K562 (cell line): ENCODE results near the gene WDR45B. TPM values are rescaled to one million over a fixed set of nuclear protein-coding genes. Genes with fewer than 3 reads are reported as not detected.
A peak's percentile ranks its signal among the peaks of the same experiment; 100 is the strongest.

Experiments
- ATAC-seq: fragments of 200-7000 bp; cut with Tn5 transposase; 3 replicates; pipeline ENCODE4 v1.9.1; 2020; ENCODE audit warnings: moderate library complexity
- BruUV-seq: library from RNA; stranded (reverse); fragments of 400-500 nt; replicated peaks from 2 replicates; lab custom pipeline; 2021; lab: Mats Ljungman, UMichigan
- CTCF ChIA-PET: fragments of 300-600 bp; formaldehyde crosslinking; extraction: SDS; loops from one replicate; lab custom pipeline; 2021; ENCODE audit warnings: low intra/inter-chr PET ratio; lab: Yijun Ruan, JAX
- POLR2A ChIA-PET: fragments of 300-600, 350-650 bp; sonication (Branson Sonifier 250); formaldehyde crosslinking; extraction: SDS; loops from one replicate; lab custom pipeline; 2021; ENCODE audit warnings: antibody characterized with exemption, inconsistent platforms; lab: Yijun Ruan, JAX
- DNase-seq, 4 experiments: peaks; one replicate each; pipeline versions ENCODE4 v3.0.0 to v3.0.0-alpha.2; 2011 to 2018; ENCODE audit warnings: low spot score in 3 of 4, mixed read lengths in 3 of 4; ENCODE audit errors: extremely low read depth in 1 of 4
- FAIRE-seq: peaks from 2 replicates; lab custom pipeline; 2011; peaks lifted over from hg19 to GRCh38; lab: Jason Lieb, UNC
- H2AFZ ChIP-seq: 2 replicates; pipeline ENCODE4 v1.6.0; 2011; ENCODE audit warnings: low read depth, low read length, control low read depth, inconsistent platforms
- H3K27ac ChIP-seq: fragments of 200-600 bp; 3 replicates; pipeline ENCODE4 v1.8.0; 2011; ENCODE audit warnings: low read depth, mild to moderate bottlenecking, control low read depth, inconsistent platforms, low read length, moderate library complexity, mixed read lengths; ENCODE audit errors: extremely low read depth
- H3K27me3 ChIP-seq, 2 experiments: fragments of 300-600 bp in 1 of 2; 2 replicates in 1 of 2; 3 replicates in 1 of 2; pipeline versions ENCODE4 v1.6.0 to v1.8.0; 2011; ENCODE audit warnings: inconsistent platforms in 2 of 2, low read length in 2 of 2, mild to moderate bottlenecking in 1 of 2, mixed read lengths in 1 of 2, moderate library complexity in 1 of 2; ENCODE audit not compliant: control insufficient read depth in 2 of 2, insufficient read depth in 2 of 2
- H3K36me3 ChIP-seq: fragments of 300-600 bp; 3 replicates; pipeline ENCODE4 v1.8.0; 2011; ENCODE audit warnings: mild to moderate bottlenecking, low read length, inconsistent platforms; ENCODE audit not compliant: control insufficient read depth, insufficient read depth
- H3K4me1 ChIP-seq, 2 experiments: fragments of 200-600 bp in 1 of 2; replicated peaks in 1 of 2; 2 replicates in 1 of 2; 3 replicates in 1 of 2; pipeline versions ENCODE4 v1.5.1 to v1.8.0; 2011; ENCODE audit warnings: inconsistent platforms in 2 of 2, low read length in 2 of 2, mild to moderate bottlenecking in 1 of 2, mixed read lengths in 1 of 2, moderate library complexity in 1 of 2; ENCODE audit not compliant: control insufficient read depth in 2 of 2, insufficient read depth in 2 of 2
- H3K4me2 ChIP-seq: 2 replicates; pipeline ENCODE4 v1.6.1; 2011; ENCODE audit warnings: low read length, control low read depth, inconsistent platforms, mixed read lengths; ENCODE audit not compliant: insufficient read depth
- H3K4me3 ChIP-seq: fragments of 200-600 bp; sonication (generic), shearing (Covaris generic); 2 replicates; pipeline ENCODE4 v1.5.1; 2016; ENCODE audit warnings: control low read depth, inconsistent platforms
- H3K79me2 ChIP-seq: fragments of 200-600 bp; 3 replicates; pipeline ENCODE4 v1.8.0; 2011; ENCODE audit warnings: low read length, inconsistent platforms; ENCODE audit not compliant: control insufficient read depth, insufficient read depth
- H3K9ac ChIP-seq, 2 experiments: 2 replicates each; pipeline versions ENCODE4 v1.6.0 to v1.6.1; 2011; ENCODE audit warnings: low read depth in 2 of 2, low read length in 2 of 2, control low read depth in 1 of 2, inconsistent platforms in 1 of 2, mild to moderate bottlenecking in 1 of 2, mixed read lengths in 1 of 2; ENCODE audit not compliant: insufficient read depth in 1 of 2
- H3K9me1 ChIP-seq: one replicate; pipeline ENCODE4 v1.6.0; 2011; ENCODE audit warnings: inconsistent platforms, mild to moderate bottlenecking, low read length, moderate library complexity; ENCODE audit not compliant: control insufficient read depth, insufficient read depth
- H3K9me3 ChIP-seq: replicated peaks from 2 replicates; pipeline ENCODE4 v1.5.1; 2011; ENCODE audit warnings: low read depth, low read length, inconsistent platforms; ENCODE audit not compliant: control insufficient read depth, insufficient read depth
- H4K20me1 ChIP-seq: replicated peaks from 2 replicates; pipeline ENCODE4 v1.6.1; 2011; ENCODE audit warnings: low read length, inconsistent platforms, mixed read lengths; ENCODE audit not compliant: control insufficient read depth, insufficient read depth
- CEBPB ChIP-seq: fragments of 450-650 bp; IDR thresholded peaks from 2 replicates; pipeline ENCODE4 v1.6.1; 2016; ENCODE audit warnings: missing genetic modification characterization, missing compliant biosample characterization
- CEBPG ChIP-seq, 3 experiments: fragments of 200-800 bp in 1 of 3; sonication (Bioruptor generic) in 1 of 3; sonication (generic) in 1 of 3; formaldehyde crosslinking in 1 of 3; IDR thresholded peaks in 2 of 3; conservative IDR thresholded peaks in 1 of 3; 2 replicates each; pipeline versions ENCODE4 v1.6.1 to v1.8.0; 2016 to 2022; ENCODE audit warnings: missing compliant biosample characterization in 2 of 3, missing genetic modification characterization in 2 of 3, mild to moderate bottlenecking in 1 of 3, missing genetic modification reagents in 1 of 3
- CXXC5 ChIP-seq: fragments of 250-450 bp; sonication (Bioruptor Pico); IDR thresholded peaks from 2 replicates; pipeline ENCODE4 v1.8.0; 2022; ENCODE audit warnings: inconsistent platforms, mild to moderate bottlenecking, moderate library complexity
- HMBOX1 ChIP-seq: sonication (generic); IDR thresholded peaks from 2 replicates; pipeline ENCODE4 v1.6.1; 2016
- NR2C1 ChIP-seq, 2 experiments: fragments of 450-650 bp; IDR thresholded peaks; 2 replicates each; pipeline ENCODE4 v1.6.1; 2017; ENCODE audit warnings: mild to moderate bottlenecking in 2 of 2, antibody characterized with exemption in 1 of 2, inconsistent platforms in 1 of 2, missing compliant biosample characterization in 1 of 2, missing genetic modification characterization in 1 of 2
- POLR2AphosphoS5 ChIP-seq: IDR thresholded peaks from 2 replicates; pipeline ENCODE4 v1.6.1; 2011; ENCODE audit warnings: mild to moderate bottlenecking, low read depth, low read length, moderate library complexity; ENCODE audit not compliant: control insufficient read depth, insufficient read depth
- SMAD1 ChIP-seq: fragments of 150-350 bp; IDR thresholded peaks from 2 replicates; pipeline ENCODE4 v1.6.1; 2014; ENCODE audit warnings: low read length, low read depth; ENCODE audit not compliant: partially characterized antibody
- SMAD4 ChIP-seq: fragments of 250-450 bp; sonication (Bioruptor Pico); conservative IDR thresholded peaks from 2 replicates; pipeline ENCODE4 v1.8.0; 2021; ENCODE audit warnings: inconsistent platforms, mild to moderate bottlenecking, moderate library complexity
- SMARCA4 ChIP-seq: fragments of 450-650 bp; IDR thresholded peaks from 2 replicates; pipeline ENCODE4 v1.6.1; 2016
- TRIM24 ChIP-seq, 2 experiments: fragments of 450-650 bp; IDR thresholded peaks; 2 replicates each; pipeline ENCODE4 v1.6.1; 2016
- YY1 ChIP-seq, 3 experiments: IDR thresholded peaks; 2 replicates each; pipeline ENCODE4 v1.6.1; 2011; ENCODE audit warnings: low read length in 2 of 3, mild to moderate bottlenecking in 2 of 3, moderate library complexity in 2 of 3, borderline replicate concordance in 1 of 3, control low read depth in 1 of 3, low read depth in 1 of 3; ENCODE audit not compliant: insufficient read depth in 3 of 3, insufficient replicate concordance in 2 of 3, control insufficient read depth in 1 of 3, insufficient read length in 1 of 3; ENCODE audit errors: extremely low read depth in 1 of 3
- ZNF778 ChIP-seq: fragments of 450-650 bp; formaldehyde crosslinking; IDR thresholded peaks from 2 replicates; pipeline ENCODE4 v1.4.0; 2020; ENCODE audit warnings: mild to moderate bottlenecking, moderate library complexity
- WGBS: fragments of 100-300 bp; shearing (Covaris generic); methylation state at CpG from one replicate; pipeline ENCODE4 v1.1.6; 2016; ENCODE audit warnings: low coverage, mixed read lengths; ENCODE audit not compliant: insufficient coverage; ENCODE audit errors: missing lambda C conversion rate; 5-methylcytosine and 5-hydroxymethylcytosine counted together
- in situ Hi-C: fragments of 300-500 bp; cut with MboI; formaldehyde crosslinking; loops from 4 replicates; pipeline ENCODE4 v1.15.0; 2018; ENCODE audit warnings: inconsistent platforms, mixed read lengths
- intact Hi-C: fragments of 100-400 bp; cut with micrococcal nuclease; formaldehyde crosslinking; loops from 2 replicates; pipeline ENCODE4 v1.14.2; 2022
- polyA plus RNA-seq, 8 experiments: library from polyadenylated mRNA; depleted of rRNA in 4 of 8; stranded (reverse) in 5 of 8; unstranded in 3 of 8; fragments of >200 nt; fragmentation: Nextera tagmentation in 2 of 8; fragmentation: Illumina TruSeq in 1 of 8; extraction: Ambion mirVana in 2 of 8; extraction: Trizol in 1 of 8; gene quantifications; 2 replicates each; pipeline versions ENCODE4 v1.2.1 to v1.2.3, GENCODE V29; 2011 to 2014; ENCODE audit warnings: inconsistent platforms in 1 of 8, missing spikeins in 1 of 8
- total RNA-seq, 7 experiments: library from RNA; depleted of rRNA in 6 of 7; stranded (reverse); fragments of >200 nt in 6 of 7; fragmentation: Illumina TruSeq in 2 of 7; extraction: Trizol in 2 of 7; gene quantifications; 2 replicates each; pipeline versions ENCODE4 v1.2.1 to v1.2.3, GENCODE V29; 2011 to 2021; ENCODE audit warnings: low replicate concordance in 1 of 7

The WDR45B gene
- total and polyA plus RNA-seq, 9 of the 15 experiments (the other 6 are each of a cell fraction or from before 2014, with no cell fraction given) = 0.72 to 74.4 (median 35.9) TPM

- Histone ChIP-seq H4K20me1 (no peaks in the 10 kb centered on the region), H3K4me1 (peaks cover 9 to 24% of the 10 kb centered on the region in 2 experiments), H3K4me2 (peak overlapping the region; percentile 46; the same call in 1 of the 2 replicates), H3K27ac (peak overlapping the region; percentile 6; the same call in 1 of the 3 replicates), H3K4me3 (no peak overlapping the region), H3K9me3 (no peaks in the 10 kb centered on the region), H3K79me2 (no peaks in the 10 kb centered on the region), H3K9me1 (no peaks in the 10 kb centered on the region), H2AFZ (no peak overlapping the region), H3K9ac (0 out of 4 replicates have a peak overlapping the region, but pooled peaks of 1 of the 2 experiments have one; percentile 64), H3K36me3 (peaks cover 35% of the 10 kb centered on the region; the same call in 2 of the 3 replicates), H3K27me3 (no peaks in the 10 kb centered on the region)
- 41% methylated on average over 21 of the region's 21 CpGs for WGBS
- intact Hi-C loops = no loop called here
- peak; percentile 81 for ATAC-seq
- peak; percentile 50 to 84 (median 58) for DNase-seq
- POLR2A ChIA-PET = interaction anchor here (1.0 to 1.2 kb wide), 3 partner anchors 8 to 19 kb away, joined by 3 to 5 read pairs (median 3); no protein-coding TSS in a partner anchor
- in situ Hi-C loops = no loop called here
- CTCF ChIA-PET = interaction anchor here (1.0 kb wide), 1 partner anchor 594 kb away, joined by 3 read pairs; no protein-coding TSS in a partner anchor
- FAIRE-seq = peak; percentile 90
- no TSS peak for BruUV-seq
- peak; percentile 61 for TF ChIP-seq CXXC5 (CRISPR knock-in tag)
- TF ChIP-seq SMAD1 = peak; percentile 38
- TF ChIP-seq POLR2AphosphoS5 = peak; percentile 35; the same call in 1 of the 2 replicates
- peak; percentile 18 to 43; a peak in 1 of 4 replicates for TF ChIP-seq TRIM24 (IDR thresholded peaks at IDR 0.05)
- TF ChIP-seq ZNF778 (CRISPR knock-in tag) = no peak
- peak; percentile 91 for TF ChIP-seq CEBPB (tag)
- peak; percentile 47; the same call in 1 of the 2 replicates for TF ChIP-seq CEBPG (CRISPR knock-in tag; IDR thresholded peaks at IDR 0.05)
- peak; percentile 72 to 84 for TF ChIP-seq CEBPG (tag; conservative IDR thresholded peaks at IDR 0.05 in 1 of 2, IDR thresholded peaks at IDR 0.05 in 1 of 2)
- no peak for TF ChIP-seq NR2C1 (IDR thresholded peaks at IDR 0.05)
- peak; percentile 28; the same call in 1 of the 2 replicates for TF ChIP-seq NR2C1 (tag; IDR thresholded peaks at IDR 0.05)
- no peak for TF ChIP-seq HMBOX1
- TF ChIP-seq SMAD4 (CRISPR knock-in tag) = peak; percentile 43; the same call in 1 of the 2 replicates
- TF ChIP-seq SMARCA4 = peak; percentile 58; the same call in 1 of the 2 replicates
- TF ChIP-seq YY1 (IDR thresholded peaks at IDR 0.05; ENCODE audit: borderline replicate concordance in 1 of 3, control insufficient read depth in 1 of 3, extremely low read depth in 1 of 3, insufficient read depth in 3 of 3, insufficient read length in 1 of 3, insufficient replicate concordance in 2 of 3, low read depth in 1 of 3, low read length in 2 of 3) = peak in 1 of 3 experiments; percentile 71
Observed at GRCh38 chr17:82611140-82612058, 36.8 kb downstream of the WDR45B start.
